GM23338 (cell line): ENCODE measurements around the gene POLD4. TPM values are rescaled to one million over a fixed set of nuclear protein-coding genes. Genes with fewer than 3 reads are reported as not detected.

ENCODE experiments used
- ATAC-seq: fragments of 200-7000 bp; cut with Tn5 transposase; 3 replicates; pipeline ENCODE4 v1.9.1; 2020
- DNase-seq: peaks from one replicate; pipeline ENCODE4 v3.0.0-alpha.2; 2015; ENCODE audit warnings: low spot score
- H2AFZ ChIP-seq: fragments of 200-600 bp; sonication (generic); 2 replicates; pipeline ENCODE4 v1.8.0; 2016; ENCODE audit warnings: antibody characterized with exemption, mild to moderate bottlenecking, moderate library complexity
- H3F3A ChIP-seq: fragments of 200-600 bp; sonication (generic); replicated peaks from 2 replicates; pipeline ENCODE4 v1.8.0; 2017; ENCODE audit warnings: antibody characterized with exemption, mixed run types, low read depth
- H3K27ac ChIP-seq: fragments of 200-600 bp; sonication (generic); 2 replicates; pipeline ENCODE4 v1.6.1; 2016; ENCODE audit warnings: low read depth
- H3K27me3 ChIP-seq: fragments of 200-600 bp; sonication (generic); 2 replicates; pipeline ENCODE4 v1.8.0; 2016; ENCODE audit warnings: mild to moderate bottlenecking, mixed run types, moderate library complexity; ENCODE audit not compliant: insufficient read depth
- H3K36me3 ChIP-seq: fragments of 200-600 bp; sonication (generic); 2 replicates; pipeline ENCODE4 v1.8.0; 2016; ENCODE audit warnings: mild to moderate bottlenecking; ENCODE audit not compliant: insufficient read depth
- H3K4me1 ChIP-seq: fragments of 200-600 bp; sonication (generic); 2 replicates; pipeline ENCODE4 v1.8.0; 2016; ENCODE audit warnings: mild to moderate bottlenecking, moderate library complexity; ENCODE audit not compliant: insufficient read depth
- H3K4me2 ChIP-seq: fragments of 200-600 bp; sonication (generic); 2 replicates; pipeline ENCODE4 v1.7.1; 2017; ENCODE audit warnings: mixed run types
- H3K4me3 ChIP-seq: fragments of 200-600 bp; sonication (generic); 2 replicates; pipeline ENCODE4 v1.6.1; 2016; ENCODE audit warnings: mixed run types
- H3K79me2 ChIP-seq: fragments of 200-600 bp; sonication (generic); replicated peaks from 2 replicates; pipeline ENCODE4 v1.8.0; 2017; ENCODE audit warnings: mild to moderate bottlenecking; ENCODE audit not compliant: insufficient read depth
- H3K9me2 ChIP-seq: fragments of 200-600 bp; sonication (generic); 2 replicates; pipeline ENCODE4 v1.8.0; 2017; ENCODE audit not compliant: insufficient read depth
- H4K20me1 ChIP-seq: fragments of 200-600 bp; sonication (generic); replicated peaks from 2 replicates; pipeline ENCODE4 v1.8.0; 2017; ENCODE audit warnings: mild to moderate bottlenecking; ENCODE audit not compliant: insufficient read depth
- H3K27ac Mint-ChIP-seq: 2 replicates; pipeline ENCODE4 v1.8.0; 2020; ENCODE audit warnings: inconsistent platforms, mild to moderate bottlenecking, moderate library complexity, mixed read lengths
- H3K27me3 Mint-ChIP-seq: 3 replicates; pipeline ENCODE4 v1.8.0; 2022; ENCODE audit warnings: low read depth, mild to moderate bottlenecking, moderate library complexity, mixed read lengths, inconsistent platforms; ENCODE audit not compliant: insufficient read depth, poor library complexity
- H3K36me3 Mint-ChIP-seq: 3 replicates; pipeline ENCODE4 v1.8.0; 2021; ENCODE audit warnings: low read depth, mild to moderate bottlenecking, inconsistent platforms, moderate library complexity, mixed read lengths
- H3K4me1 Mint-ChIP-seq: 3 replicates; pipeline ENCODE4 v1.8.0; 2020; ENCODE audit warnings: mild to moderate bottlenecking, inconsistent platforms, mixed read lengths
- H3K4me3 Mint-ChIP-seq: 3 replicates; pipeline ENCODE4 v1.8.0; 2021; ENCODE audit warnings: moderate library complexity, mild to moderate bottlenecking, inconsistent platforms, mixed read lengths
- H3K9me3 Mint-ChIP-seq: 3 replicates; pipeline ENCODE4 v1.8.0; 2020; ENCODE audit warnings: moderate library complexity, mild to moderate bottlenecking, inconsistent platforms, mixed read lengths
- CREB1 ChIP-seq: fragments of 250-450 bp; sonication (Bioruptor Pico); IDR thresholded peaks from 2 replicates; pipeline ENCODE4 v1.5.0; 2020; ENCODE audit warnings: low read depth, mild to moderate bottlenecking, moderate library complexity
- EZH2 ChIP-seq: fragments of 200-600 bp; sonication (generic); IDR thresholded peaks from one replicate; pipeline ENCODE4 v1.8.0; 2017; ENCODE audit warnings: antibody characterized with exemption, mild to moderate bottlenecking, low read depth; ENCODE audit not compliant: unreplicated experiment
- EZH2phosphoT487 ChIP-seq: fragments of 200-600 bp; sonication (generic); IDR thresholded peaks from one replicate; pipeline ENCODE4 v1.8.1; 2018; ENCODE audit warnings: antibody characterized with exemption; ENCODE audit not compliant: unreplicated experiment
- POLR2AphosphoS5 ChIP-seq: IDR thresholded peaks from 2 replicates; pipeline ENCODE4 v1.6.1; 2016; ENCODE audit warnings: antibody characterized with exemption, low read depth
- STAT1 ChIP-seq: IDR thresholded peaks from one replicate; pipeline ENCODE4 v1.6.1; 2016; ENCODE audit warnings: antibody characterized with exemption; ENCODE audit not compliant: unreplicated experiment
- ZNF114 ChIP-seq: fragments of 250-450 bp; sonication (Bioruptor Pico); IDR thresholded peaks from 2 replicates; pipeline ENCODE4 v1.5.0; 2020; ENCODE audit warnings: mild to moderate bottlenecking, moderate library complexity
- ZNF462 ChIP-seq: fragments of 250-450 bp; sonication (Bioruptor Pico); IDR thresholded peaks from 2 replicates; pipeline ENCODE4 v1.5.0; 2020; ENCODE audit warnings: mild to moderate bottlenecking, moderate library complexity
- polyA plus RNA-seq: library from polyadenylated mRNA; unstranded; fragments of >200 nt; fragmentation: Nextera tagmentation; extraction: Ambion mirVana; gene quantifications from 2 replicates; pipeline ENCODE4 v1.2.1, GENCODE V29; 2016
- total RNA-seq: library from RNA; depleted of rRNA; stranded (reverse); fragments of >200 nt; shearing (Covaris generic); gene quantifications from 2 replicates; pipeline ENCODE4 v1.2.3, GENCODE V29; 2014
- TF ChIP-seq, protein P1 (sequence below), 2 experiments: fragments of 200-600 bp in 1 of 2; sonication (generic) in 1 of 2; conservative IDR thresholded peaks; 2 replicates each; pipeline versions ENCODE4 v1.5.1 to v1.6.1; 2016 to 2017; ENCODE audit warnings: antibody characterized with exemption in 2 of 2, low read depth in 2 of 2, mild to moderate bottlenecking in 2 of 2, moderate library complexity in 1 of 2

POLD4 gene
- total and polyA plus RNA-seq, 2 experiments from 2014 or later = 16.2 to 23.0 TPM

GRCh38 chr11:67349457-67349856 is 3.9 kb downstream of the POLD4 start (continued):
- TF ChIP-seq ZNF462 (CRISPR knock-in tag) = no peak
- TF ChIP-seq CREB1 = no peak
- TF ChIP-seq POLR2AphosphoS5 = no peak

DNA sequence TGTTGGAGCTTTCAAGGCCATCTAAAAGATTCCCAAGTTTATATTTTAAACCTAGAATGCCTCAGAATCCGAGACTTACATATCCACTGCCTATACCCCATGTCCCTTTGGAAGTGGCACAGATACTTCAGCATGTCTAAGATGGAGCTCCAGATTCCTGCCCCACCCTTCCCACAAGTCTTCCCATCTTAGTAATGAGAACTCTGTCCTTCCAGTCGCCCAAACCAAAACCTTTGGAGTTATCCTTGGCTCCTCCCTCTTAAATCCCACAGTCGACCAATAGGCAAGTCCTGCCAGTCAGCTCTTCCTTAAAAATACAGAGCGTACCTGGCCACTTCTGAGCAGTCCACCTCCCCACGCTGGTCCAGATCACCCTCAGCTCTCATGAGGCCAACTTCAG is 4.3 kb downstream of the POLD4 start:
- H3K9me2 ChIP-seq = no peaks in the 10 kb centered on the region
- H3K27ac ChIP-seq = no peak overlapping the region
- peaks cover 12% of the 10 kb centered on the region for H3K27me3 Mint-ChIP-seq
- no peak overlapping the region for H3K4me3 Mint-ChIP-seq
- H3K4me2 ChIP-seq = no peak overlapping the region
- H3K36me3 Mint-ChIP-seq = no peaks in the 10 kb centered on the region
- no peak overlapping the region for H3K27ac Mint-ChIP-seq
- peaks cover 2% of the 10 kb centered on the region for H3K4me1 ChIP-seq
- ATAC-seq (no peak), DNase-seq (no peak)
- no peaks in the 10 kb centered on the region for H3K36me3 ChIP-seq
- no peak overlapping the region for H2AFZ ChIP-seq
- H4K20me1 ChIP-seq = no peaks in the 10 kb centered on the region; the same call in 1 of the 2 replicates
- no peaks in the 10 kb centered on the region; the same call in 2 of the 3 replicates for H3K9me3 Mint-ChIP-seq
- no peak overlapping the region for H3K4me3 ChIP-seq
- peaks cover 19% of the 10 kb centered on the region for H3K4me1 Mint-ChIP-seq
- H3K79me2 ChIP-seq = no peaks in the 10 kb centered on the region
- H3F3A ChIP-seq = 0 out of 2 replicates have a peak, but pooled peaks cover 11% of the 10 kb centered on the region
- H3K27me3 ChIP-seq = no peaks in the 10 kb centered on the region
- no peak for TF ChIP-seq EZH2phosphoT487
- TF ChIP-seq POLR2AphosphoS5 = no peak
- no peak for TF ChIP-seq CREB1
- TF ChIP-seq, protein P1, sequence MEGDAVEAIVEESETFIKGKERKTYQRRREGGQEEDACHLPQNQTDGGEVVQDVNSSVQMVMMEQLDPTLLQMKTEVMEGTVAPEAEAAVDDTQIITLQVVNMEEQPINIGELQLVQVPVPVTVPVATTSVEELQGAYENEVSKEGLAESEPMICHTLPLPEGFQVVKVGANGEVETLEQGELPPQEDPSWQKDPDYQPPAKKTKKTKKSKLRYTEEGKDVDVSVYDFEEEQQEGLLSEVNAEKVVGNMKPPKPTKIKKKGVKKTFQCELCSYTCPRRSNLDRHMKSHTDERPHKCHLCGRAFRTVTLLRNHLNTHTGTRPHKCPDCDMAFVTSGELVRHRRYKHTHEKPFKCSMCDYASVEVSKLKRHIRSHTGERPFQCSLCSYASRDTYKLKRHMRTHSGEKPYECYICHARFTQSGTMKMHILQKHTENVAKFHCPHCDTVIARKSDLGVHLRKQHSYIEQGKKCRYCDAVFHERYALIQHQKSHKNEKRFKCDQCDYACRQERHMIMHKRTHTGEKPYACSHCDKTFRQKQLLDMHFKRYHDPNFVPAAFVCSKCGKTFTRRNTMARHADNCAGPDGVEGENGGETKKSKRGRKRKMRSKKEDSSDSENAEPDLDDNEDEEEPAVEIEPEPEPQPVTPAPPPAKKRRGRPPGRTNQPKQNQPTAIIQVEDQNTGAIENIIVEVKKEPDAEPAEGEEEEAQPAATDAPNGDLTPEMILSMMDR (conservative IDR thresholded peaks at IDR 0.05; ENCODE audit: low read depth in 2 of 2) = no peak
- no peak for TF ChIP-seq ZNF114
- TF ChIP-seq STAT1 = no peak
- TF ChIP-seq ZNF462 (CRISPR knock-in tag) = no peak
- TF ChIP-seq EZH2 = no peak
